ENCODE results near the gene SP4. TPM values are rescaled to one million over a fixed set of nuclear protein-coding genes. Genes with fewer than 3 reads are reported as not detected.

The SP4 gene
- total RNA-seq, 1 donor from 2014 or later: 6.1 TPM

DNA sequence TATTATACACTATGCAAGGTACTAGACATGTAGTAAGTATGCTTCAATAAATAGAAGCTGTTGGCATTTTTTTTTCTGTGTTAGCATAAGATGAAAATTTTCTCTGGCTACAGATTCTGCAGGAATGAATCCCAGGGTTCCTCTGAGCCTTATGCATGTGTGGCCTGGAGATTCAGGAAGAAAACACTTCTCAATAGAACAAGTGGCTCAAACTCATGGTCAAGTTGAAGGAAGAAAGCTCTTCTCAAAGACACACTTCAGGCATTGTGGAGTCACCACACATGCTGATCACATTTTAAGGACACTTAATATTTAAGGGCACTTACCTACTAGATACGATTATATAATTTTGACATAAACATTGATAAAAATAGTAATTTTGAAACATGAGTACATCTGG lies 134.5 kb downstream of the SP4 start:
- DNase-seq (ENCODE audit: low spot score): no peak
- intact Hi-C loops (cut with DNase I): no loop called here

Small RNA genes within 50 kb of the gene (microRNA-seq; reads per million reads assigned to microRNA genes)
- gene MIR1183: not detected

Other genes with a start within 250 kb of the SP4 start
- gene DNAH11, start 115.0 kb downstream of the SP4 start, total RNA-seq: 0.51 TPM

Data from cardiac septum (tissue), 1 donor.